Measurements from ENCODE around the gene ANKRD34B.

Gene ANKRD34B

DNA sequence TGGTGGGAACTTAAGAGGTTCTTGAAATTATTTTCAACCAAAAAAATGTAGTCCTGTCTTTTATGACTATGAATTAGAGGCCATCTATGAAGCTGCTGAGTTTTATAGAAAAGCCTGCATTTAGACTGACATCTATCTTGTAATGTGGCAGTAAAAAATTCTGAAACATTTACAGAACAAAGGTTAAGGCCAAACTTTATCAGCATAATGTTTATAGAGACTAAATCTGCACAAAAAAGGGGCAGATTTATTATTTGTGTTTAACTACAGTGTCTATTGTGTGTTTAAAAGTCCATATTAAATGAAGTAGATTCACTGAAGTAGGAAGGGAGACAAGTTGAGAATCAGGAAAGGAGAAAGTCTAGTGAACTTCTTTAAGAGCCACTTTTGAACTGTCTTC lies 37.3 kb upstream of the ANKRD34B start:
- no peak overlapping the region for H3K27ac ChIP-seq
- TF ChIP-seq, protein P1, sequence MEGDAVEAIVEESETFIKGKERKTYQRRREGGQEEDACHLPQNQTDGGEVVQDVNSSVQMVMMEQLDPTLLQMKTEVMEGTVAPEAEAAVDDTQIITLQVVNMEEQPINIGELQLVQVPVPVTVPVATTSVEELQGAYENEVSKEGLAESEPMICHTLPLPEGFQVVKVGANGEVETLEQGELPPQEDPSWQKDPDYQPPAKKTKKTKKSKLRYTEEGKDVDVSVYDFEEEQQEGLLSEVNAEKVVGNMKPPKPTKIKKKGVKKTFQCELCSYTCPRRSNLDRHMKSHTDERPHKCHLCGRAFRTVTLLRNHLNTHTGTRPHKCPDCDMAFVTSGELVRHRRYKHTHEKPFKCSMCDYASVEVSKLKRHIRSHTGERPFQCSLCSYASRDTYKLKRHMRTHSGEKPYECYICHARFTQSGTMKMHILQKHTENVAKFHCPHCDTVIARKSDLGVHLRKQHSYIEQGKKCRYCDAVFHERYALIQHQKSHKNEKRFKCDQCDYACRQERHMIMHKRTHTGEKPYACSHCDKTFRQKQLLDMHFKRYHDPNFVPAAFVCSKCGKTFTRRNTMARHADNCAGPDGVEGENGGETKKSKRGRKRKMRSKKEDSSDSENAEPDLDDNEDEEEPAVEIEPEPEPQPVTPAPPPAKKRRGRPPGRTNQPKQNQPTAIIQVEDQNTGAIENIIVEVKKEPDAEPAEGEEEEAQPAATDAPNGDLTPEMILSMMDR (conservative IDR thresholded peaks at IDR 0.05): no peak

DNA sequence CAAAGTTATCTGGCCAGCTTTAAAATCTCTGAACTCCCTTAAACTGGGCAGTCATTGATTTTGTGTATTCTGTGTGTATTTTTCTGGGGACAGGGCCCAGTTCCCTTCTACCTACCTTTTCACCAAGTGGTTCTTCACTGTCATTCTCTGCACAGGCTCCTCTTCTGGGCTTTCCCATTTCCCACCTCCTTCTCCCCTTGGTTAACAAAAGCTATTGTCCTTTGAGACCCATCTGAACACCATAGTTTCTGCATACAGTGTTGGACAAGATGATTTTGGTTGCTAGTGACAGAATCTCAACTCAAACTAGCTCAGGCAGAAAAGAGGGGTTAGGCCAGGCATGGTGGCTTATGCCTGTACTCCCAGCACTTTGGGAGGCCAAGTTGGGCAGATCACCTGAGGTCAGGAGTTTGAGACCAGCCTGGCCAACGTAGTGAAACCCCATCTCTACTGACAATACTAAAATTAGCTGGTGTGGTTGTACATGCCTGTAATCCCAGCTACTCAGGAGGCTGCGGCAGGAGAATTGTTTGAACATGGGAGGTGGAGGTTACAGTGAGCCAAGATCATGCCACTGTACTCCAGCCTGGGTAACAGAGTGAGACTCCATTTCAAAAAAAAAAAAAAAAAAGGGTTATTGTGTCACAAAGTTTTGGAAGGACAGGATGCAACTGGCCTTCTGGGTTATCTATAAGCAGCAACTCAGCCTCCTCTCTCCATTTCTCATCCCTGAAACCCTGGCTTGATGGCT lies 31.0 kb upstream of the ANKRD34B start:
- no peak overlapping the region for H3K27ac ChIP-seq
- TF ChIP-seq, protein P1 (conservative IDR thresholded peaks at IDR 0.05): no peak

DNA sequence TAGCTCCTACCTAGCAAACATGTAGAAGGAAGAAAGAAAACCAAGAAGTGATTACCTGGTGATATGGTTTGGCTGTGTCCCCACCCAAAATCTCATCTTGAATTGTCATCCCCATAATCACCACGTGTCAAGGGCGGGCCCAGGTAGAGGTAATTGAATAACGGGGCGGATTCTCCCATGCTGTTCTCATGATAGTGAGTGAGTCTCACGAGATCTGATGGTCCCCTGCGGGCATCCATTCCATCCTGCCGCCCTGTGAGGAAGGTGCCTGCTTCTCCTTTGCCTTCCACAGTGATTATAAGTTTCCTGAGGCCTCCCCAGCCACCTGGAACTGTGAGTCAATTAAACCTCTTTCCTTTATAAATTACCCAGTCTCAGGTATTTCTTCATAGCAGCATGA lies 27.4 kb upstream of the ANKRD34B start:
- TF ChIP-seq, protein P1 (conservative IDR thresholded peaks at IDR 0.05): no peak
- H3K27ac ChIP-seq: no peak overlapping the region

DNA sequence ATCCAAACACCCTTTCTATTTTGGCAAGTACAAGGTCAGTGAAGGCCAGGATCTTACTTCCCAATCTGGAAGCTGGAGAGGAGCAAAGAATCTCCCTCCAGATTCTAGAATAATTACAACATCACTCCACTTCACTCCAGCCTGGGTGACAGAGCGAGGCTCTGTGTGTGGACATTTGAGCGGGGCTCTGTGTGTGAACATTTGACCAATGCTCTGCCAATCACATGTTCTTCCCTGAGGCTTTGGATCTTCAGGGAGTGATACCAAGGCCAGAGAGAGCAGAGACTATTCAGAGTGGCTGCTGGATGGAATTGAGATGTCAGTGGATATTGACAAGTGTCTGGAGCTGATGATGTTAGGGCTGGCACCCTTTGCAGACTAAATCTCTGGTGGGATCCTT lies 24.7 kb upstream of the ANKRD34B start:
- TF ChIP-seq, protein P1 (conservative IDR thresholded peaks at IDR 0.05): no peak
- no peak overlapping the region for H3K27ac ChIP-seq

DNA sequence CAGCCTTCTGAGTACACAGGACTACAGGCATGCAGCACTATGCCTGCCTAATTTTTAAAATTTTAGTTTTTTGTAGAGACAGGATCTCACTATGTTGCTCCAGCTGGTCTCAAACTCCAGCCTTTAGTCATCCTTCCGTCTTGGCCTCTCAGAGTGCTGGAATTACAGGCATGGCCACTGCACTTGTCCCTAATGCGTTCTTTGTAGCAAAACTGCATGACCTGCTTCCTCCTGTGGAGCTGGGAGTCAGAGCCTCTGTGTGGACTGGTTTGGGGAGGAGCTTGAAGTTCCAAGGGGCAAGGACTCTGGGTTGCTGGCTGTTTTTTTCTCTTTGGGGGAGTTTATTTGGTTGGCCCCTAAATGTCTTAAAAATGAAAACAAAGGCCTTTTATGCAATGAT lies 22.7 kb upstream of the ANKRD34B start:
- TF ChIP-seq, protein P1 (conservative IDR thresholded peaks at IDR 0.05): no peak
- H3K27ac ChIP-seq: no peak overlapping the region

DNA sequence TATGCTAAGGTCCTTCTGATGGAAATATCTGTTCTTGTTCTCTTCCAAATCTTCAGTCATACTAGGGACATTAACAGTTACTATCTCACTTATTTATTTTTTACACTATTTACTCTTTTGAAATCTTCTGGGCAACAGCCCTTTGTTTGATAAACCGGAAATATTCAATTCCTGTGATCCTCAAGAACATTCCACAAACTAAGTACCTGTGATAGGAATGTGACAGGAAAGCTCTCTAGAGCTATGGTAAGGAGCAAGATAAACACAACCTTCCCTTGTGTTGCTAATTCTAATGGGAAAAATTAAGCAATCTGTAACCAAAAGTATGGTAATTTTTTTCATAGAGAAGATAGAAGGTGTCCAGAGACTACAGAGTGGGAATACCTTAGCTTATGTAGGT lies 22.0 kb upstream of the ANKRD34B start:
- TF ChIP-seq, protein P1 (conservative IDR thresholded peaks at IDR 0.05): no peak
- no peak overlapping the region for H3K27ac ChIP-seq

DNA sequence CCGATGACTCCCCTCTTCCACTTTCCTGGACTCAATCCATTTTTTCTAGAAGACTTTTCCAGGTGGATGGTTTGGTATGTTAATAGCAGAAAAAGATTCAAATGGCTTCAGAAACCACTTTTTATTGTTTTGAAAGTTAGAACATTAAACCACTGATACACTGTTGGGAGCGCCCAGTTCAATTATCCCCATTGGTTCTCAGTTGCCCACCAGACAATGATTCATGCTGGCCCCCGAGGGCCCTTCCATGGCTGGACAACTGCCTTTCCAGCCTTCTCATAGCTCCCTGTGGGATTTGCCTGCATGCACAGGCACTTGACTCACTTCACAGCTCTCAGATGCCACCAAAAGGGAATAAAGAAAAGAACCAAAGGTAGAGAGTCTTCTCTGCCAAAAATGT lies 21.3 kb upstream of the ANKRD34B start:
- TF ChIP-seq, protein P1 (conservative IDR thresholded peaks at IDR 0.05): no peak
- no peak overlapping the region for H3K27ac ChIP-seq
